Panc1 (cell line): ENCODE measurements around the gene LHFPL2. TPM values are rescaled to one million over a fixed set of nuclear protein-coding genes. Genes with fewer than 3 reads are reported as not detected.

Source experiments
- ATAC-seq: fragments of 200-7000 bp; cut with Tn5 transposase; 2 replicates; pipeline ENCODE4 v1.9.1; 2020; ENCODE audit warnings: mild to moderate bottlenecking, moderate library complexity
- BruUV-seq: library from RNA; stranded (reverse); fragments of 400-500 nt; replicated peaks from 2 replicates; lab custom pipeline; 2021; lab: Mats Ljungman, UMichigan
- CTCF ChIA-PET: fragments of 300-600 bp; sonication (Branson Sonifier 250); formaldehyde crosslinking; loops from one replicate; lab custom pipeline; 2022; ENCODE audit warnings: antibody characterized with exemption; lab: Charles Lee
- POLR2A ChIA-PET: fragments of 300-600 bp; sonication (Branson Sonifier 250); formaldehyde crosslinking; loops from one replicate; lab custom pipeline; 2022; ENCODE audit warnings: antibody characterized with exemption; lab: Charles Lee
- DNase-seq: peaks from one replicate; pipeline ENCODE4 v3.0.0-alpha.2; 2010; ENCODE audit warnings: low read depth, low spot score
- H3K27ac ChIP-seq: 2 replicates; pipeline ENCODE4 v1.5.1; 2011; ENCODE audit warnings: mild to moderate bottlenecking, low read length, inconsistent platforms
- H3K27me3 ChIP-seq: fragments of 200-500 bp; sonication (Bioruptor generic); 2 replicates; pipeline ENCODE4 v1.6.0; 2014; ENCODE audit warnings: low read length, inconsistent platforms; ENCODE audit not compliant: control insufficient read depth, insufficient read depth
- H3K36me3 ChIP-seq: fragments of 200-500 bp; sonication (Bioruptor generic); 2 replicates; pipeline ENCODE4 v1.5.1; 2014; ENCODE audit warnings: inconsistent platforms, mild to moderate bottlenecking, low read length, moderate library complexity; ENCODE audit not compliant: control insufficient read depth, insufficient read depth
- H3K4me1 ChIP-seq: 2 replicates; pipeline ENCODE4 v1.5.1; 2011; ENCODE audit warnings: inconsistent platforms, mild to moderate bottlenecking, low read length, moderate library complexity; ENCODE audit not compliant: control insufficient read depth, insufficient read depth
- H3K4me3 ChIP-seq, 2 experiments: 2 replicates each; pipeline ENCODE4 v1.5.1; 2011 to 2012; ENCODE audit warnings: low read depth in 2 of 2, low read length in 2 of 2, mild to moderate bottlenecking in 2 of 2, inconsistent platforms in 1 of 2, moderate library complexity in 1 of 2
- H3K9me3 ChIP-seq: fragments of 200-500 bp; sonication (Bioruptor generic); 2 replicates; pipeline ENCODE4 v1.5.1; 2014; ENCODE audit warnings: low read depth, mild to moderate bottlenecking, inconsistent platforms, low read length, moderate library complexity; ENCODE audit not compliant: control insufficient read depth, insufficient read depth
- CTCF ChIP-seq: fragments of 450-650 bp; IDR thresholded peaks from 2 replicates; pipeline ENCODE4 v1.5.1; 2017; ENCODE audit warnings: mild to moderate bottlenecking
- POLR2AphosphoS5 ChIP-seq: IDR thresholded peaks from 2 replicates; pipeline ENCODE4 v1.6.1; 2012; ENCODE audit warnings: mild to moderate bottlenecking, low read depth, low read length, moderate library complexity
- REST ChIP-seq, 2 experiments: IDR thresholded peaks; 2 replicates each; pipeline ENCODE4 v1.6.1; 2011 to 2012; ENCODE audit warnings: low read depth in 2 of 2, control low read depth in 1 of 2, low read length in 1 of 2, mild to moderate bottlenecking in 1 of 2, moderate library complexity in 1 of 2; ENCODE audit not compliant: insufficient read depth in 1 of 2
- SIN3A ChIP-seq: IDR thresholded peaks from 2 replicates; pipeline ENCODE4 v1.6.1; 2012; ENCODE audit warnings: low read depth, mild to moderate bottlenecking, low read length, moderate library complexity, borderline replicate concordance; ENCODE audit not compliant: insufficient read depth
- TCF7L2 ChIP-seq: IDR thresholded peaks from 2 replicates; pipeline ENCODE4 v1.6.1; 2011; ENCODE audit warnings: mild to moderate bottlenecking, low read depth, low read length, inconsistent platforms
- in situ Hi-C: cut with HindIII; loops from 2 replicates; pipeline ENCODE4 v1.10.0; 2016; ENCODE audit warnings: low sequenced_read_pairs, low pct_unique_long_range_greater_than_20kb
- intact Hi-C: fragments of 100-400 bp; cut with micrococcal nuclease; formaldehyde crosslinking; loops from one replicate; pipeline ENCODE4 v1.10.0; 2022; ENCODE audit not compliant: unreplicated experiment
- total RNA-seq: library from RNA; stranded (reverse); gene quantifications from one replicate; pipeline ENCODE4 v1.2.1, GENCODE V29; 2021; ENCODE audit not compliant: unreplicated experiment

LHFPL2 gene
- total RNA-seq, 1 experiment from 2014 or later: 25.8 TPM

- TF ChIP-seq POLR2AphosphoS5: no peak
- 0 out of 2 replicates have a peak, but pooled peaks have one; percentile 10 for TF ChIP-seq TCF7L2
- Histone ChIP-seq H3K27ac (peak overlapping the region; percentile 80), H3K27me3 (no peaks in the 10 kb centered on the region), H3K36me3 (no peaks in the 10 kb centered on the region), H3K4me1 (peaks cover 23% of the 10 kb centered on the region), H3K9me3 (no peaks in the 10 kb centered on the region), H3K4me3 (peak overlapping the region; percentile 88 to 94)
- DNase-seq (no peak), ATAC-seq (0 out of 2 replicates have a peak, but pooled peaks have one; percentile 5)
- intact Hi-C loops (no loop called here), in situ Hi-C loops (no loop called here)
- ChIA-PET POLR2A (no interaction called here), CTCF (interaction anchor here (0.7 kb wide), 1 partner anchor 185 kb away, joined by 3 read pairs; no protein-coding TSS in a partner anchor)
- no TSS peak for BruUV-seq
Measured at GRCh38 chr5:78647351-78647818, 1.2 kb downstream of the LHFPL2 start.

GRCh38 chr5:78644741-78645300, 3.8 kb downstream of the LHFPL2 start:
- TF ChIP-seq SIN3A: no peak
- no peak for TF ChIP-seq POLR2AphosphoS5
- no peak for TF ChIP-seq TCF7L2
- no peak for TF ChIP-seq REST (IDR thresholded peaks at IDR 0.05; ENCODE audit: insufficient read depth in 1 of 2, low read depth in 2 of 2, low read length in 1 of 2)
- TF ChIP-seq CTCF: no peak
- peaks cover 29% of the 10 kb centered on the region for H3K4me1 ChIP-seq
- no peak overlapping the region for H3K27ac ChIP-seq
- ATAC-seq (no peak), DNase-seq (no peak)
- H3K36me3 ChIP-seq: no peaks in the 10 kb centered on the region
- CTCF ChIA-PET: no interaction called here
- no TSS peak for BruUV-seq
- no peak overlapping the region for H3K4me3 ChIP-seq
- POLR2A ChIA-PET: interaction anchor here (0.6 kb wide), 1 partner anchor 298 kb away, joined by 3 read pairs; no protein-coding TSS in a partner anchor
- in situ Hi-C loops (no loop called here), intact Hi-C loops (no loop called here)
- H3K27me3 ChIP-seq: no peaks in the 10 kb centered on the region
- no peaks in the 10 kb centered on the region for H3K9me3 ChIP-seq

GRCh38 chr5:78644129-78644528, 4.4 kb downstream of the LHFPL2 start:
- DNase-seq: no peak
- in situ Hi-C loops (no loop called here), intact Hi-C loops (no loop called here)
- BruUV-seq: no TSS peak
- no peak overlapping the region for H3K4me3 ChIP-seq
- ChIA-PET POLR2A (interaction anchor here (0.6 kb wide), 1 partner anchor 298 kb away, joined by 3 read pairs; no protein-coding TSS in a partner anchor), CTCF (no interaction called here)
- no peaks in the 10 kb centered on the region for H3K27me3 ChIP-seq
- H3K9me3 ChIP-seq: no peaks in the 10 kb centered on the region
- no peaks in the 10 kb centered on the region for H3K36me3 ChIP-seq
- no peak for TF ChIP-seq CTCF
- no peak for TF ChIP-seq REST (IDR thresholded peaks at IDR 0.05; ENCODE audit: insufficient read depth in 1 of 2, low read depth in 2 of 2, low read length in 1 of 2)
- TF ChIP-seq SIN3A: no peak
- no peak for TF ChIP-seq TCF7L2
- TF ChIP-seq POLR2AphosphoS5: no peak
- peaks cover 34% of the 10 kb centered on the region for H3K4me1 ChIP-seq
- no peak overlapping the region for H3K27ac ChIP-seq
- no peak for ATAC-seq
